Sigmoid colon (tissue), 4 donors: ENCODE data around the gene DXO.

Source experiments
- POLR2A ChIP-seq, 2 donors: fragments of 450-650 bp; IDR thresholded peaks; one replicate each; pipeline ENCODE4 v1.6.1; 2016; ENCODE audit warnings: antibody characterized with exemption in 2 of 2, mild to moderate bottlenecking in 2 of 2, moderate library complexity in 2 of 2
- POLR2AphosphoS5 ChIP-seq, 4 donors: sonication (generic); formaldehyde crosslinking; IDR thresholded peaks; one replicate each; pipeline ENCODE4 v1.6.1; 2017; ENCODE audit warnings: antibody characterized with exemption in 4 of 4
- TF ChIP-seq, protein P1 (sequence below), 4 experiments: fragments of 450-650 bp in 3 of 4; fragments of 200-600 bp in 1 of 4; IDR thresholded peaks; one replicate each; pipeline ENCODE4 v1.5.1; 2016 to 2019; ENCODE audit warnings: antibody characterized with exemption in 4 of 4, mild to moderate bottlenecking in 3 of 4, moderate library complexity in 2 of 4

DNA sequence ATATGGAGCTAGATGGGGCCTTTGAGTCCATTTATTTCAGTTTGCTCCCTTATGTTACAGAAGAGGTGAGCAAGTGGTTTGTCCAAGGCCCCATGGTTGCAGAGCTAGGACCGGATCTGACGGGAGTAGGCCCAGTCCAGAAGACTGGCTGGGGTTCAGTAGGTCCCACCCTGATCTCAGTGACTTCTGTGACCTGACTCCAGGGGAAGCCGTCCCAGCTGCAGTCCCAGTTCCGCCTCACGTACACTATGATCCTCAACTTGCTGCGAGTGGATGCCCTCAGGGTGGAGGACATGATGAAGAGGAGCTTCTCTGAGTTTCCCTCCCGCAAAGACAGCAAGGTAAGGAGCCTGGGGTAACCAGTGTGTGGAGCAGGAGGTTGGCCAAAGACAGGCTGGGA is 5.4 kb downstream of the DXO start:
- TF ChIP-seq, protein P1, sequence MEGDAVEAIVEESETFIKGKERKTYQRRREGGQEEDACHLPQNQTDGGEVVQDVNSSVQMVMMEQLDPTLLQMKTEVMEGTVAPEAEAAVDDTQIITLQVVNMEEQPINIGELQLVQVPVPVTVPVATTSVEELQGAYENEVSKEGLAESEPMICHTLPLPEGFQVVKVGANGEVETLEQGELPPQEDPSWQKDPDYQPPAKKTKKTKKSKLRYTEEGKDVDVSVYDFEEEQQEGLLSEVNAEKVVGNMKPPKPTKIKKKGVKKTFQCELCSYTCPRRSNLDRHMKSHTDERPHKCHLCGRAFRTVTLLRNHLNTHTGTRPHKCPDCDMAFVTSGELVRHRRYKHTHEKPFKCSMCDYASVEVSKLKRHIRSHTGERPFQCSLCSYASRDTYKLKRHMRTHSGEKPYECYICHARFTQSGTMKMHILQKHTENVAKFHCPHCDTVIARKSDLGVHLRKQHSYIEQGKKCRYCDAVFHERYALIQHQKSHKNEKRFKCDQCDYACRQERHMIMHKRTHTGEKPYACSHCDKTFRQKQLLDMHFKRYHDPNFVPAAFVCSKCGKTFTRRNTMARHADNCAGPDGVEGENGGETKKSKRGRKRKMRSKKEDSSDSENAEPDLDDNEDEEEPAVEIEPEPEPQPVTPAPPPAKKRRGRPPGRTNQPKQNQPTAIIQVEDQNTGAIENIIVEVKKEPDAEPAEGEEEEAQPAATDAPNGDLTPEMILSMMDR (IDR thresholded peaks at IDR 0.05) = no peak
- TF ChIP-seq POLR2AphosphoS5 (IDR thresholded peaks at IDR 0.05) (no peak), POLR2A (IDR thresholded peaks at IDR 0.05) (no peak)
